Right atrium auricular region (tissue), 2 donors: ENCODE data around the gene GABBR2. TPM values are rescaled to one million over a fixed set of nuclear protein-coding genes. Genes with fewer than 3 reads are reported as not detected.

Experiments
- DNase-seq: peaks from one replicate; pipeline ENCODE4 v3.0.0-alpha.2; 2019; ENCODE audit warnings: low spot score
- H3K27ac ChIP-seq, 2 donors: fragments of 200-600 bp; sonication (generic); 1 replicate in 1 of 2; 2 replicates in 1 of 2; pipeline ENCODE4 v1.5.1; 2016 to 2019
- H3K27me3 ChIP-seq, 2 donors: fragments of 200-600 bp; sonication (generic); one replicate each; pipeline versions ENCODE4 v1.5.1 to v1.6.0; 2017 to 2019
- H3K36me3 ChIP-seq: fragments of 200-600 bp; sonication (generic); one replicate; pipeline ENCODE4 v1.5.1; 2016
- H3K4me1 ChIP-seq, 2 donors: fragments of 200-600 bp; sonication (generic); one replicate each; pipeline versions ENCODE4 v1.5.1 to v1.6.0; 2017 to 2019
- H3K4me3 ChIP-seq, 2 donors: fragments of 200-600 bp; sonication (generic); 1 replicate in 1 of 2; 2 replicates in 1 of 2; pipeline ENCODE4 v1.5.1; 2017 to 2019; ENCODE audit warnings: mild to moderate bottlenecking in 1 of 2, moderate library complexity in 1 of 2
- H3K9me3 ChIP-seq, 2 donors: fragments of 200-600 bp; sonication (generic); one replicate each; pipeline ENCODE4 v1.5.1; 2019
- CTCF ChIP-seq, 2 donors: fragments of 200-600 bp; sonication (generic); IDR thresholded peaks; one replicate each; pipeline ENCODE4 v1.5.1; 2019; ENCODE audit warnings: antibody characterized with exemption in 2 of 2
- total RNA-seq, 2 donors: library from RNA; depleted of rRNA; stranded (reverse); fragments of >200 nt; gene quantifications; one replicate each; pipeline ENCODE4 v1.1.0, GENCODE V29; 2016

Gene GABBR2
- total RNA-seq, 2 donors from 2014 or later, result 0.22 TPM; not detected in 1

- no peak overlapping the region for H3K4me3 ChIP-seq
- H3K27me3 ChIP-seq, result no peaks in the 10 kb centered on the region
- H3K27ac ChIP-seq, result no peak overlapping the region
- H3K9me3 ChIP-seq, result no peaks in the 10 kb centered on the region
- no peak for TF ChIP-seq CTCF (IDR thresholded peaks at IDR 0.05)
- DNase-seq, result no peak
- H3K4me1 ChIP-seq, result no peaks in the 10 kb centered on the region
- H3K36me3 ChIP-seq, result no peaks in the 10 kb centered on the region
Observed at GRCh38 chr9:98640394-98640793, 68.3 kb downstream of the GABBR2 start.

GRCh38 chr9:98639133-98639532 lies 69.6 kb downstream of the GABBR2 start:
- no peaks in the 10 kb centered on the region for H3K27me3 ChIP-seq
- no peaks in the 10 kb centered on the region for H3K4me1 ChIP-seq
- no peak overlapping the region for H3K27ac ChIP-seq
- H3K9me3 ChIP-seq, result no peaks in the 10 kb centered on the region
- H3K4me3 ChIP-seq, result no peak overlapping the region
- DNase-seq, result no peak
- TF ChIP-seq CTCF (IDR thresholded peaks at IDR 0.05), result no peak
- H3K36me3 ChIP-seq, result no peaks in the 10 kb centered on the region

GRCh38 chr9:98637381-98637780 lies 71.4 kb downstream of the GABBR2 start:
- H3K4me1 ChIP-seq, result no peaks in the 10 kb centered on the region
- no peaks in the 10 kb centered on the region for H3K9me3 ChIP-seq
- H3K27me3 ChIP-seq, result no peaks in the 10 kb centered on the region
- no peak overlapping the region for H3K4me3 ChIP-seq
- no peak for TF ChIP-seq CTCF (IDR thresholded peaks at IDR 0.05)
- no peak for DNase-seq
- H3K36me3 ChIP-seq, result no peaks in the 10 kb centered on the region
- H3K27ac ChIP-seq, result no peak overlapping the region

GRCh38 chr9:98635374-98635773 lies 73.4 kb downstream of the GABBR2 start:
- Histone ChIP-seq H3K9me3 (no peaks in the 10 kb centered on the region), H3K27ac (no peak overlapping the region), H3K4me3 (no peak overlapping the region), H3K4me1 (no peaks in the 10 kb centered on the region), H3K27me3 (no peaks in the 10 kb centered on the region), H3K36me3 (no peaks in the 10 kb centered on the region)
- TF ChIP-seq CTCF (IDR thresholded peaks at IDR 0.05), result no peak
- no peak for DNase-seq

GRCh38 chr9:98634685-98635336 lies 73.9 kb downstream of the GABBR2 start:
- H3K27me3 ChIP-seq, result no peaks in the 10 kb centered on the region
- H3K36me3 ChIP-seq, result no peaks in the 10 kb centered on the region
- H3K9me3 ChIP-seq, result no peaks in the 10 kb centered on the region
- DNase-seq, result no peak
- no peak overlapping the region for H3K27ac ChIP-seq
- H3K4me3 ChIP-seq, result no peak overlapping the region
- no peaks in the 10 kb centered on the region for H3K4me1 ChIP-seq
- TF ChIP-seq CTCF (IDR thresholded peaks at IDR 0.05), result no peak

- Histone ChIP-seq H3K4me1 (no peaks in the 10 kb centered on the region), H3K9me3 (no peaks in the 10 kb centered on the region), H3K27ac (peak overlapping the region in 1 of 2 donors; percentile 29), H3K4me3 (no peak overlapping the region), H3K36me3 (no peaks in the 10 kb centered on the region), H3K27me3 (no peaks in the 10 kb centered on the region)
- no peak for DNase-seq
- no peak for TF ChIP-seq CTCF (IDR thresholded peaks at IDR 0.05)
Observed at GRCh38 chr9:98632839-98633238, 75.9 kb downstream of the GABBR2 start.
